HepG2 (cell line): ENCODE data around the gene CD300H.

Experiments used
- CEBPB ChIP-seq: IDR thresholded peaks from 2 replicates; pipeline ENCODE4 v1.6.1; 2011; ENCODE audit warnings: low read depth, low read length, improper control_type of control experiment, borderline replicate concordance
- CHCHD3 ChIP-seq: sonication (generic); formaldehyde crosslinking; IDR thresholded peaks from 2 replicates; pipeline ENCODE4 v1.8.0; 2022; ENCODE audit warnings: mild to moderate bottlenecking, missing genetic modification reagents, moderate library complexity
- CTCF ChIP-seq: sonication (generic); formaldehyde crosslinking; IDR thresholded peaks from 2 replicates; pipeline ENCODE4 v1.5.0; 2020; ENCODE audit warnings: mild to moderate bottlenecking, missing genetic modification reagents, moderate library complexity
- ELF4 ChIP-seq: sonication (generic); formaldehyde crosslinking; IDR thresholded peaks from 2 replicates; pipeline ENCODE4 v1.5.0; 2020; ENCODE audit warnings: missing genetic modification reagents, mild to moderate bottlenecking, moderate library complexity, borderline replicate concordance
- ZBTB10 ChIP-seq: sonication (generic); formaldehyde crosslinking; IDR thresholded peaks from 2 replicates; pipeline ENCODE4 v1.4.0; 2020; ENCODE audit warnings: missing genetic modification reagents, borderline replicate concordance

DNA sequence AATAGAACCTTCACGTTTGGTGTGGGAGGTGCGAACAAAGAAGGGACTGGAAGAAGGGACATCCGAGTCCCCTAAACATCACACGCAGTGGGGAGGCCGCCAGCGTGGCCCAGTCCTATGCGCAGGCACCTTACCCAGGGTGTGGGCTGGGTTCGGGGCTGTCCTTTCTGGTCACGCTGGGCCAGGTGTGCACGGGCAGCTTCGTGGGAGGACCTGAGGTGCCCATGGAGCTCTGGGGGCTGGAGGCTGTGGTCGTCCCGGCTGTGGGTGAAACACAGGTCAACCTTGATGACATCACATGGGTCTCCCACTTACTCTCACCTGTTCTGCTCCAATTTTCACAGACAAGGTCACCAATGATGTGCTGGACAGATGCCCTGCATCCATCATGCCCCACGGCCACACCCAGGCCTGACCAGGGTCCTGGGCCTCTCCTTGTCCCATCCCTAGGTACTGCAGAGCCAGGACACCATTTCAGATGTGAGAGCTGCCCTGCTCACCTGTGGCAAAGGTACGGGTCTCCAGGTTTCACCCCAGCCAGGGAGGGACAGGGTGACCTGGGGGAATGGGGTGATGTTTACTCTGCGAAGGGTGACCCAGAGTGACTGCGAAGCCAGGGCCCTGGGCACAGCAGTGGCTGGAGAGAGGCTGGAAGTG is 24.5 kb downstream of the CD300H start:
- TF ChIP-seq ZBTB10 (CRISPR knock-in tag) (no peak), CEBPB (no peak), CHCHD3 (CRISPR knock-in tag) (no peak), CTCF (no peak), ELF4 (CRISPR knock-in tag) (no peak)
